GM18505 (cell line): ENCODE results near the gene TMEM43.

Experiments used
- ATAC-seq: cut with Tn5 transposase; IDR thresholded peaks from one replicate; pipeline ENCODE4 v1.9.1; 2021; ENCODE audit not compliant: unreplicated experiment
- POLR2A ChIP-seq: IDR thresholded peaks from 4 replicates; pipeline ENCODE4 v1.6.1; 2011; ENCODE audit warnings: borderline replicate concordance; ENCODE audit not compliant: insufficient read depth, insufficient read length; ENCODE audit errors: extremely low read depth

TMEM43 gene

DNA sequence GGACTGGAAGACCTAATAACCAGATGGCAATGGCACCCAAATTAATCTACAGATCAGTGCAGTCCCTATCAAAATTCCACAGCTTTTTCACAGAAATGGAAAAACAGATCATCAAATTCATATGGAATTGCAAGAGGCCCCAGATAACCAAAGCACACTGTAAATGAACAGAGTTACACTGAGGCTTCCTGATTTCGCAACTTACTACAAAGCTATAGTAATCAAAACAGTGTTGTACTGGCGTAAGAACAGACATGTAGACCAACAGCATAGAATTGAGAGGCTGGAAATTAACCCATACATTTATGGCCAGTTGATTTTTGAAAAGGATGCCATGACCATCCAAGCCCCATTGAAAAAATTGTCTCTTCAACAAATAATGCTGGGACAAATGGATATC lies 37.3 kb downstream of the TMEM43 start:
- no peak for TF ChIP-seq POLR2A
- ATAC-seq: no peak

DNA sequence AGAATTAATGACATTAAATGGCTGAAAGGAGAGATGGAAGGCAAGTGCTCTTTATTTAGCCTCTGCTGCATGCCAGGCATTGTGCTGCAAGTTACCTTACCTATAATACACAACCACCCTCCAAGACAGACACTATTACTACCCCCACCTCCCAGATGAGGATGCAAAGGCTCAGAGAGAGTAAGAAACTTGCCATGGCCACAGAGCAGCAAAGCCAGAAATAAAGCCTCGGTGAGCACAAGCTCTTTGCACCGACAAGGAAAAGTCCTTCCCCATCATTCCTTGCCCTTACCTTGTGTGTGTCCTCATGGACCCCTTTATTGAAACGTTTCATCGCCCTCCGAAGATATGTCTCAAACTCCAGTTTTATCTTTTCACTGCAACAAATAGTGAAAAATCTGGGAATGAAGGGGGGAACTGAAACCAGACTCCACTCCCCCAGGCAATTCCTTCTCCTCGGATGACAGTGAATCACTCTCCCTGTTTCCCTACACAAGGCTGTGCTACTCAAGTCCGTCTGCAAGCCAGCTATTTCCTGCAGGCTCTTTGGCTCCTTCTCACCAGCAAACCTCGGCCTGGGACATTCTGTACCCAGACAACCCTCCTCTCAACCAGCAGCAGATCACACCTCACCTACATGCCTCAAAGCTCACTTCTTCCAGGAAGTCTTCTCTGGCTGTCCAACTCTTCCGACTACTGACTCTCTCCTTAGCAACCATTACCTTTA lies 42.2 kb downstream of the TMEM43 start:
- no peak for TF ChIP-seq POLR2A
- no peak for ATAC-seq

DNA sequence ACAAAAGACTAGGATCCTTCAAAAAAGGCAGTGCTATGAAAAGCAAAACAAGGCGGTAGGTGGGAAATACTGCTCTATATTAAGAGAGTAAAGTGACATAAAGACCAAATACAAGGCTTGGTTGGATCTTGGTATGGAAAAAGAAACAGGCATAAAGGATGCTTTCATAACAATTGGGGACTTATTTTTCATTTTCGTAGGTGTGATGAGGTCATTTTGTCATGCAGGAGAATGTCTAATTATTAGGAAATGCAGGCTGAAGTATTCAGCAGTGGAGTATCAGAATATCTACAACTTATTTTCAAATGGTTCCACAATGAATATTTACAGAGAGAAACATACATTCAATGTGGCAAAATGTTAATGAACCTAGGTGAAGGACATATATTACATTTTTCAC lies 44.6 kb downstream of the TMEM43 start:
- TF ChIP-seq POLR2A: no peak
- no peak for ATAC-seq

DNA sequence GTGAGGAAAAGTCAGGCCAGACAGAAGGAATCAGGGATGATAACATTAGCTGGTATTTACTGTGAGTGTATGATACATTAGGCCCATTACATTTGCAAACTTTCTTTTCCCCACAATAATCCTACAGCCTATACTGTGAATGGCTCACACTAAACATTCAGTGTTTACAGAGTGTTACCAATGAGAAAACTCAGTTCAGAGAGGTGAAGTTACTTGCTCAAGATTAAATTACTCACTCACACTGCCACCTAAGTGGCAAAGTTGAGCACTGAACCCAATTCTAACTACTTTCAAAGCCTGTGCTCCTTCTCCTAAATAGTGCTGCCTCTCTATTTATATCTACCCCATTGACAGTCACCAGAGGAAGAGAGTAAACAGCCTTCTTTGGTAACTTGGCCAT lies 45.0 kb downstream of the TMEM43 start:
- TF ChIP-seq POLR2A: no peak
- ATAC-seq: no peak

DNA sequence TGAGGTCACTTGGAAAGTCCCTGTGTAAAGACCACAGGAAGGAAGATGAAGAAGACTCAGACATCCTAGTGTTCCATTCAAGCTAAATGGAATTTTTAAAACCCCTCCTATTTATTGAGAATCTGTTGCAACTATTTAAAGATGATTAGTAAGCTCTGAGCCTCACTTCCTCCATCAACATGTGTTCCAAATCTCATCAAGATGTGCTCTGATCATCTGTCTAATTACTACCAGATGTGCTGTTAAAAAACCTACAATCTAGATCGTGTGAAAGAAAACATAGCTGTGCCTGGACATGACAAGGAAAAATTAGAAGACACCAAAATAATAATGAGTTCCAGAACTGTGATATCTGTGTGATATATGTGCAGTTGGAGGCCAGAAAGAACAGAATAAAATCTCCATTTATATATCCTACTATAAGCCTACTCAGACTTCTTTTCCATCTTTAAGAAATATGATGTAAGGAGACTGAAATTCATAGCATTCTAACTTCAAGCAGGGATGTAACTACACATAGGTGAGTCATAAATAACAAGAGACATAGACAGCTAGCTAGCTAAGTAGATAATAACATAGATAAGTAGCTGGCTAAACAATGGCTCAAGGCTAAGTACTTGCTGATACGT lies 45.8 kb downstream of the TMEM43 start:
- ATAC-seq: no peak
- TF ChIP-seq POLR2A: no peak

DNA sequence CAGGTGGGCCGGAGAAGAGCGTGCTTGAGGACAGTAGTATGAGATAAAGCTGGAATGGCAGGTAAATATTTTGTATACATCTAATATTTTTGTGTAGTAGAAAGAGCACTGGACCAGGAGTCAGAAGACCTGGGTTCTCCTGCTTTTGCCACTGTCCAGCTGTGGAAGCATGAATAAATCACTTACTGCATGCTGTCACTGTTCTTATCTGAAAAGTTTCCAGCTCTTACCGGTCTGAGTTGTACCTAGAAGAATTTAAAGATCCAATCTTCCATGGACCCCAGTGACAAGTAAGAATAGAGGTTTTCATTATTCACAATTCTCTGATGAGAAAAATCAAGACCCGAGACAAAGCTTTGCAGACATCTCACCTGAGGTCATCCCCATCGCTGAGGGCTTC lies 47.6 kb downstream of the TMEM43 start:
- no peak for ATAC-seq
- TF ChIP-seq POLR2A: no peak

DNA sequence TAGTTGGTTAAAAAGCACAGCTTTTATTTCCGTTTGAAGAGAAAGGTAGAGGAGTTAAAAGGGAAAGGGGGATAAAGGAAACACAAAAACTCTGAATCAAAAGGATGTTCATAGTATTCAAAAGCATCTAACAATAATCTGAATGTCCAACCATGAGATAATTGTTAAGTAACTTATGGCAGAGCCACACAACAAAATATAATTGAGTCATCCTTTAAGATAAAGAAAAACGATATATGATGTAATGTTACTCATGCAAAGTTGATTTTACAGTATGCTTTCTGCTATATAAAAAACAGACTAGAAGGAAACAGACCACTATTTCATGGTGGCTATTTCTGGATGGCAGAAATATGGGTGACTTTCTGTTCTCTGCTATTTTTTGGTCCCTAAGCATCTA lies 49.6 kb downstream of the TMEM43 start:
- ATAC-seq: no peak
- TF ChIP-seq POLR2A: no peak

DNA sequence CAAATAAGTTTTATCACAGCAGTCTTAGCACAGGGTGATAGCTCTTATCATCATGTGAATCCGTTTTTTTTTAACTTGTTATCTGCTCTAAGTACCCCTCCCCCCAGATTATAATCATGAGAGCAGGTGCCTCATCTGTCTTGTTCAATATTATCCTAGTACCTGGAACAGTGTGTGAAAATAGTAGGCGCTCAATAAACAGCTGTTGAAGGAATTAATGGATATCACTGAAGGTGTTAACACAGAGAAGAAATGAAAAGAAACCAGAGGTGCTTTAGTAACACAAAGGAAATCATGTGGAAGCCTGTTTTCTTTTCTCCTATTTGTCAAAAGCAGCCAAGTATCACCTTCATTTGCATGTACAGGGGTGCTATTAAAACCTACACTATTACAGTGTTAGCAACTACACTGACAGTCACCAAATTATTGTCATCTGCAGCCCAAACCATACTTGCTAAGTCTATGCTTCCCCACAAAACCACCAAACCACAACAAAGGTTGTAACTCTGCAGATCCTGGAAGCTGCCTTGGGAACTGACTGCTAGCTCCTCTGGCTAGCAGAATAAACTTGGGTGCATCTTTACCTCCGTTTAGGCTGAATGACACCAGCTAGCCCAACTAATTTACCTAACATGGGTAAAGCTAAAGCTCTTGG lies 50.7 kb downstream of the TMEM43 start:
- no peak for TF ChIP-seq POLR2A
- no peak for ATAC-seq

DNA sequence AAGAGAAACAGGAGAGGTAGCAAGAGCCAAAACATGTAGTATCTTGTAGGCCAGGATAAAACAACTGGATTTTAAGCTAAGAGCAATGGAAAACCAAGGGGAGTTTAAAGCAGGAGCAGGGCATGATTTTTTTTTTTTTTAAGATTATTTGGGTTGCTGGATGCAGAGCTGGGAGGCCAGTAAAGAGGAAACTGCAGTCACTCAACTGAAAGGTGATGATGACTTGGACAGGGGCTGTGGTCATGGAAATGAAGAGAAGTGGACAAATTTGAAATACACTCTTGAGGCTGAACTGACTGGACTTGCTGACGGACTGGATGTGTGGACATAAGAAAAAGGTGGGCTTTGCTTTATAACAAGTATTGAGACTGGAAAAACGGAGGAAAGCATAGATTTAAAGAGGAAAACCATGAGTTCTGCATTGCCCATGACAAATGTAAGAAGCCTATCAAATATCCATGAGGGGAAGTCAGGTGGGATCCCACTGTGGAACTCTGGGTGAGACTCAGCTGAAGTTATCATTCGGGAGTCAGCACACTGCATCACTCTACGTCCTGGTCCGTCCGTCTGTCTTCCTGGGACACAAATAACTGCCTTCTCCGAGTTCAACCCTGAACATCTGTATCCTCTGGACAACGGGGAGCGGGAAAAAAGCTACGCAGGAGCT lies 52.9 kb downstream of the TMEM43 start:
- TF ChIP-seq POLR2A: no peak
- peak; percentile 15 for ATAC-seq

DNA sequence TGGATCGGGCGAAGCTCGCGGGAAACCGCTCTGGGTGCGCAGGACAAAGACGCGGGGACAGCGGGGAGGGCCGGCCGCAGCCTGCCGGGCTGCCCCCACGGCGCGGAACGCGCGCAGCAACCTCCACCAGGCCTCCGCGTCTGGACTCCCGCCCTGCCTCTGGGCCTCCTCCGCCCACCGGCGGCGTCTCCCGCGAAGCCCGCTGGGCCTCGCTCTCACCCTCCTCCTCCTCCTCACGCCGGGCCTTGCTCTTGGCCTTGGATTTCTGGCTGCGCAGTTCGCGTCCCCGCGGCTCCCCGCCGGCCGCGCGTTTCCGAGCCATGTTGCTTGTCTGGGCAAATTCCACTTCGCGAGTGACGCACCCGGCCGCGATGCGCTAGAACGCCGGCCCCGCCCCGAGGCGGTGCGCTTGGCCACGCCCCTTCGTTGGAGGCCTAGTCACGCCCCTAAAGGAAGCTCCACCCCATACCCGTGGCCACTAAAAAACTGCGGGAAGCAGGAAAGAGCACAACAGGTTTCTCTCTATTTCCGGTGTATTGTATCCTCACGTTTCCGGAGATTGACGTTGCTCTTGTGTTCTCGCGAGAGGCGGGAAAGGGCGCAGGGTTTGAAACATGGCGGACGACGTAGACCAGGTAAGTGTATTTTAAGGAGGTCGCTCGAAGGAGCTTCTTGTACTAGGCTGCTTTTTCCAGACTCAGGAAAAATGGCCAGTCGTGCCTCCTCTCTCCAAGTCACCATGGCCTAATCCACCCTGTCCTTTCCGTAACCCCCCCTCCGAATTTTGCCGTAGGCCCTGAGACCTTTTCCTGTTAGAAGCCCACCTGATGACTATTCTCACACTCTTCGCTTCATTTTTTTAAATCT lies 53.6 kb downstream of the TMEM43 start, which contains the start of the genes LSM3 and XPC:
Gene LSM3 (plus strand): TSS at position 571 of the 867 bp plus-strand sequence. CDS start 44 bp downstream, at position 615.
Gene XPC (minus strand): TSS at position 355 of the 867 bp plus-strand sequence. CDS start 33 bp downstream, at position 322.
- peak; percentile 93 for TF ChIP-seq POLR2A
- peak; percentile 91 for ATAC-seq

DNA sequence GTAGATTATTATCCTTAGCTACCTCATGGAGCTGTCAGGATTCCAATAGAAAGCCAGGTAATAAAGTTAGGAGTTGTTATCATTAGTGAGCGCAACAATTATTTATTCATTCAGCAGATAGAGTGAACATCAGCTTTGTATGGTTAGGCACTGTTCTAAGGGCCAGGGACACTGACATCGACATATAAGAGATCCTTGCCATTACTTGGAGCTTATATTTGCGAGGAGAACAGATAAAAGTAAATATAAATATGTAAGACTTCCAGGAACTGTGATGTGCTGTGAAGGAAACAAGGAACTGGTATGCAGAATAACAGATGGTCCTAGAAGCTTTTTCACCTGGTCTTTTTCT lies 54.2 kb downstream of the TMEM43 start:
- no peak for ATAC-seq
- no peak for TF ChIP-seq POLR2A

DNA sequence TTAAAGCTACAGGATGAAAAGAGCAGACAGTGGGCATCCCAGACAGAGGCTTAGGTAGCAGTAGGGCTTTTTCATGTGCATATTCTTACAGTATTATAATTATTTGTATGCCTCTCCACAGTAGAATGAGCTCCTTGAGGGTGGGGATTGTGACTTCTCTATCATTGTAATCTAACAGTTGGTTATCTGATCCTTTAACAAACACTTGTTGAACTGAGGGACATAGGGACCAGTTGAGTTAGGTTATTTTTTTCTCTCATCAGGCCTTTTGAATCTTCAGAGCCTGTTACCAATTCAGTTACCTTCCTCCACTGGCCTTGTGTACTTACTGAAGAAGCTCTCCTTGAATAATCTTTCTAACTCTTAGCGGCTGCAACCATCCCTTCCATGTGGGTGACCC lies 54.9 kb downstream of the TMEM43 start:
- TF ChIP-seq POLR2A: no peak
- ATAC-seq: no peak
